Endodermal cell (in vitro differentiated cells): ENCODE results near the gene CHCHD10. TPM values are rescaled to one million over a fixed set of nuclear protein-coding genes. Genes with fewer than 3 reads are reported as not detected.

Experiments
- DNase-seq: peaks from one replicate; pipeline ENCODE4 v3.0.0-alpha.2; 2017
- H3K27ac ChIP-seq: 2 replicates; pipeline ENCODE4 v1.5.1; 2013; ENCODE audit warnings: mild to moderate bottlenecking, low read depth, low read length, moderate library complexity
- H3K27me3 ChIP-seq: 2 replicates; pipeline ENCODE4 v1.6.1; 2013; ENCODE audit warnings: mild to moderate bottlenecking, low read length, moderate library complexity; ENCODE audit not compliant: insufficient read depth, control insufficient read depth, poor library complexity, severe bottlenecking
- H3K36me3 ChIP-seq: 2 replicates; pipeline ENCODE4 v1.7.0; 2013; ENCODE audit warnings: mild to moderate bottlenecking, low read length, moderate library complexity; ENCODE audit not compliant: control insufficient read depth, insufficient read depth
- H3K4me1 ChIP-seq: one replicate; pipeline ENCODE4 v1.7.0; 2013; ENCODE audit warnings: low read length; ENCODE audit not compliant: control insufficient read depth, insufficient read depth
- H3K4me3 ChIP-seq: 2 replicates; pipeline ENCODE4 v1.5.1; 2013; ENCODE audit warnings: mild to moderate bottlenecking, low read length, moderate library complexity
- H3K9ac ChIP-seq: 2 replicates; pipeline ENCODE4 v1.6.1; 2013; ENCODE audit warnings: mild to moderate bottlenecking, low read length, moderate library complexity; ENCODE audit not compliant: poor library complexity, severe bottlenecking; ENCODE audit errors: extremely low read depth
- H3K9me3 ChIP-seq: 2 replicates; pipeline ENCODE4 v1.6.1; 2013; ENCODE audit warnings: mild to moderate bottlenecking, low read length, moderate library complexity; ENCODE audit not compliant: control insufficient read depth
- H3K27ac Mint-ChIP-seq: 2 replicates; pipeline ENCODE4 v1.8.0; 2020; ENCODE audit warnings: mixed read lengths
- H3K27me3 Mint-ChIP-seq: 2 replicates; pipeline ENCODE4 v1.8.0; 2021; ENCODE audit warnings: mild to moderate bottlenecking, mixed read lengths; ENCODE audit not compliant: insufficient read depth
- H3K36me3 Mint-ChIP-seq: 2 replicates; pipeline ENCODE4 v1.8.0; 2020; ENCODE audit warnings: low read depth, mixed read lengths
- H3K4me1 Mint-ChIP-seq: 2 replicates; pipeline ENCODE4 v1.8.0; 2020; ENCODE audit warnings: mixed read lengths
- H3K4me3 Mint-ChIP-seq: 2 replicates; pipeline ENCODE4 v1.8.0; 2020; ENCODE audit warnings: mild to moderate bottlenecking, moderate library complexity, mixed read lengths
- H3K9me3 Mint-ChIP-seq: 2 replicates; pipeline ENCODE4 v1.8.0; 2020; ENCODE audit warnings: mild to moderate bottlenecking, mixed read lengths
- CTCF ChIP-seq: fragments of 200-600 bp; sonication (generic); conservative IDR thresholded peaks from 2 replicates; pipeline ENCODE4 v1.5.0; 2021; ENCODE audit warnings: antibody characterized with exemption, mild to moderate bottlenecking
- WGBS, 2 experiments: methylation state at CpG; one replicate each; pipeline versions ENCODE4 v1.1.5 to v1.1.7; 2013; ENCODE audit warnings: missing lambda C conversion rate in 2 of 2, mixed read lengths in 1 of 2; ENCODE audit not compliant: insufficient coverage in 1 of 2, insufficient read length in 1 of 2; 5-methylcytosine and 5-hydroxymethylcytosine counted together
- total RNA-seq, 2 donors: library from RNA; stranded (reverse); fragmentation: NEBNext Ultra II Directional in 1 of 2; extraction: Animal tissue kit (Norgen Biotek cat#: 25700) in 1 of 2; gene quantifications; 2 replicates in 1 of 2; 3 replicates in 1 of 2; pipeline ENCODE4 v1.2.1, GENCODE V29; 2021

CHCHD10 gene
- total RNA-seq, 2 donors from 2014 or later: 76.1 to 103 TPM

GRCh38 chr22:23784215-23784732, 16.5 kb upstream of the CHCHD10 start:
- no peak overlapping the region for H3K9ac ChIP-seq
- H3K9me3 ChIP-seq: no peaks in the 10 kb centered on the region
- H3K36me3 ChIP-seq: no peaks in the 10 kb centered on the region
- Mint-ChIP-seq H3K9me3 (no peaks in the 10 kb centered on the region), H3K27ac (no peak overlapping the region), H3K27me3 (peaks cover 3% of the 10 kb centered on the region), H3K4me3 (no peak overlapping the region), H3K36me3 (no peaks in the 10 kb centered on the region), H3K4me1 (peaks cover 21% of the 10 kb centered on the region)
- no peak for TF ChIP-seq CTCF
- no peak overlapping the region for H3K27ac ChIP-seq
- DNase-seq: no peak
- no peaks in the 10 kb centered on the region for H3K27me3 ChIP-seq
- H3K4me3 ChIP-seq: no peak overlapping the region
- peaks cover 5% of the 10 kb centered on the region for H3K4me1 ChIP-seq
- 90 to 92% methylated on average over 8 of the region's 8 CpGs for WGBS, 2 experiments

- TF ChIP-seq CTCF: no peak
- Histone ChIP-seq H3K36me3 (no peaks in the 10 kb centered on the region), H3K27me3 (no peaks in the 10 kb centered on the region), H3K4me1 (peaks cover 5% of the 10 kb centered on the region), H3K9ac (no peak overlapping the region), H3K4me3 (no peak overlapping the region), H3K9me3 (no peaks in the 10 kb centered on the region), H3K27ac (no peak overlapping the region)
- H3K27ac Mint-ChIP-seq: no peak overlapping the region
- 72 to 82% methylated on average over 8 to 15 of the region's 15 CpGs for WGBS, 2 experiments
- no peak overlapping the region for H3K4me3 Mint-ChIP-seq
- H3K27me3 Mint-ChIP-seq: peaks cover 3% of the 10 kb centered on the region
- peaks cover 15% of the 10 kb centered on the region for H3K4me1 Mint-ChIP-seq
- H3K9me3 Mint-ChIP-seq: no peaks in the 10 kb centered on the region
- DNase-seq: no peak
- H3K36me3 Mint-ChIP-seq: no peaks in the 10 kb centered on the region
Observed at GRCh38 chr22:23783265-23784150, 15.7 kb upstream of the CHCHD10 start.

GRCh38 chr22:23782703-23783102, 14.9 kb upstream of the CHCHD10 start:
- Mint-ChIP-seq H3K4me1 (peaks cover 7% of the 10 kb centered on the region), H3K27ac (no peak overlapping the region), H3K4me3 (no peak overlapping the region), H3K27me3 (peaks cover 3% of the 10 kb centered on the region), H3K36me3 (no peaks in the 10 kb centered on the region), H3K9me3 (no peaks in the 10 kb centered on the region)
- WGBS, 2 experiments: 94% methylated on average over 1 of the region's 1 CpG; no CpG with 5 or more reads in 1 of the 2 experiments
- DNase-seq: no peak
- no peak for TF ChIP-seq CTCF
- Histone ChIP-seq H3K27ac (no peak overlapping the region), H3K9ac (no peak overlapping the region), H3K36me3 (no peaks in the 10 kb centered on the region), H3K4me3 (no peak overlapping the region), H3K9me3 (no peaks in the 10 kb centered on the region), H3K27me3 (no peaks in the 10 kb centered on the region), H3K4me1 (peaks cover 5% of the 10 kb centered on the region)
